IPS-NIHi11 (cell line): ENCODE measurements around the gene SPX.

Source experiments
- DNase-seq: peaks from one replicate; pipeline ENCODE4 v3.0.0; 2012; ENCODE audit warnings: mixed read lengths, low spot score

The SPX gene

GRCh38 chr12:21580748-21581516 is 54.8 kb downstream of the SPX start:
- no peak for DNase-seq
